ENCODE measurements around the gene SLC35B4.
"Not testable (repeated sequence)": the region's sequence is repeated elsewhere in the genome, so short reads cannot be mapped to it uniquely, and the experiment has no call there.

The SLC35B4 gene

DNA sequence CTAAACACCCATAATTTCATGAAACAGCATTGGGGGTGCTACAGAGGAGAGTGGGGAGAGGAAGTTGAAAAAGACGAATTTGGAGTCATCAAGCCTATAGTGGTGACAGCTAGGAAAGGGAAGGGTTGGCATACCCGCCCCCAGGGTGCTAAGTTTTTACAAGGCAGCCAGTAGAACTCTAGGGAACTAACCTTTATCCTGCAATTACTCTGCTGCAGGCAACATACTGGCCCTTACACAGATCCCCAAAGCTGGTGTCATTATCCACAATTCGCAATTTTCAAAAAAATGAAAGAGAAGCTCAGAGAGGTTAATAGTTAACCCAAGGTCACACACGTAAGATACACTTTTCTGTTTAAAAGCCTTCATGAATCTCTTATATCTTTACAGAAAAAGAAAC, 14.2 kb upstream of the SLC35B4 start:
- DNase-seq, result no peak

DNA sequence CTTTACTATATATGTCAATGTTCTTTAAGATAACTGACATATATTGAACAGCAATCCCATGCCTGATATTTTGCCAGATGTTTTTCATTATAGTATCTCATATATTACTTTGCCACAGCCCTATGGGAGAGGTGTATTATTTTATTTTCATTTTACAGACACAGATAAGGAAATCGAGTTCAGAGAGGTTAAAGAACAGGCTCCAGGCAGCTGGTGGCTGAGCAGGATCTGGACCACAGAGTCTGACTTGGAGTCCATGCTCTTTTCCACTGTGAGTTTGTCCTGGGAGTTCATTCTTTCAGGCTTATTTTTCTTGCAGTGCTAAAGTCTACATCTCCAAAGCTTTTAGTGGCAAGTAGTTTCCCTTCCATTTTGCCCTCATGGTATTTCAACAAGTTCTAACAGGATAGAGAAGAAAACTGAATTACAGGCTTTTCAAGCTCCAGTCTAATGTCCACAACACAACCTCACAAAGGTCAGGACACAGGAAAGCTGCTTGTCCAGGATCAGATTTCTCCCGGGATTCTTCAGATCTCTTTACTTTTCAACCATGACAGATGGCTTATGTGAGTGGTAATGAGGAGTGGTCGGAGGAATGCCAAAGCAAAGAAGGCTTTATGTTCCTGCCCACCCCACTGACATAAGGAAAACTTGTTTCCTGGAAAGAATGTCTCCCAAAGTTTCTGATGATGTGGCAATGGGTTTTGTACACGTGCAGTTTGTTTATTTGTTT, 13.1 kb upstream of the SLC35B4 start:
- DNase-seq, result no peak

DNA sequence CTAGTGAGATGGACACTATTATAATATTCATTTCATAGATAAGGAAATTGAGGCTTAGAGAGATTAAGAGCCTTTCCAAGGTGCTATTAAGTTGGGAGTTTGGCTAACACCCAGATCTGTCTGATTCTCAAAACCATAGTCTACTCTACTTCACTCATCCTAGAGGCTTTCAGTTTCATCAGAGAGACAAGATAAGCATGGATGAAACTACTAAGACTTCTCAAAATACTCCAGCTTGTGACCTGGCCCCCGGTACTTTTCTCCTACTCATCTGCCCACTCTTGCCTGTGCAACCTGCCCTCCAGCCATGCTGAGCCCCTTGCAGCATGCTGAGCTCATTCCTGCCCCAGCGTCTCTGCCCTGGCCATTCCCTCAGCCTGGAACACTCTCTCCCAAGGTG, 12.2 kb upstream of the SLC35B4 start:
- no peak for DNase-seq

DNA sequence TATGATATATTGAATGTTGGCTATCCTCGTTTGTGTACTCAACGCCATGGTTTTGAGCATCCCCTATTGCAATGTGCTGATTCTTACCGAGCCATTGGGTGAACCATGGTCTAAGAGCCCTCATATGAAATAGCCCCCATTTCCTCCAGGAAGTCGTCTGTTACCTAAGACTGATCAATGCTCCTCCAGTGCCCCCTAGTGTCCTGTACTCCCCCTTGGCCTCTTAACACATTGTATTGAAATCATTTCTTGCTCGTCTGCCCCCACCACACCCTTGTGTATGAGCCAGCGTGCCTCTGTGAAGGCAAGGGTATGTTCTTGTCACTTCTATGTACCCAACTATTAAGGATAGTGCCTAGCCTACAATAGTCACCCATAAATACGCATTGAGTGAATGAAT, 11.2 kb upstream of the SLC35B4 start:
- DNase-seq, result peak; percentile 40

DNA sequence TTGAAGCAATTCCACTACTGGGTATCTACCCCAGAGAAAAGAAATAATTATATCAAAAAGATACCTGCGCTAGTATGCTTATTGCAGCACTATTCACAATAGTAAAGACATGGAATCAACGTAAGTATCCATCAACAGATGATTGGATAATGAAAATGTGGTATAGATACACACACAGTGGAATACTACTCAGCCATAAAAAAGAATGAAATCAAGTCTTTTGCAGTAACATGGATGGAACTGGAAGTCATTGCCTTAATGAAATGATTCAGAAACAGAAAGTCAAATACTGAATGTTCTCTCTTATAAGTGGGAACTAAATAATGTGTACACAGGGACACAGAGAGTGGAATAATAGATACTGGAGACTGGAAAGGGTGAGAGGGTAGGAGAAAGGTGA, 7.4 kb upstream of the SLC35B4 start:
- DNase-seq, result no peak

DNA sequence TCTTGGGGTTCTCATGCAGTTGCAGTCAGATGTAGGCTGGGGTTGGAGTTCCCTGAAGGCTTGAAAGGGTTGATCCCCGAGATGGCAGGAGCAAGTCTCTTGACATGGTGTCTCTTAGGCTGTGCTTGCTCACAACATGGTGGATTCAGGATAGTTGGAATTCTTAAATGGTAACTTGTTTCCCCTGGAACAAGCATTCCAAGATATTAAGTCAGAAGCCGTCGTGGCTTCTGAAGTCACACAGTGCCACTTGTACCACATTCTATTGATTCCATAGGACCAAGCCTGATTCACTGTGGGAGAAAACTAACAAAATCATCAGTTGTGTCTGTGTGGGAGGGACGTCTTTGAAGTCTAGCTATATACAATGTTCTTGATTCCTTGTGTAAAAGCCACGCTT, 3.5 kb upstream of the SLC35B4 start:
- DNase-seq, result no peak

DNA sequence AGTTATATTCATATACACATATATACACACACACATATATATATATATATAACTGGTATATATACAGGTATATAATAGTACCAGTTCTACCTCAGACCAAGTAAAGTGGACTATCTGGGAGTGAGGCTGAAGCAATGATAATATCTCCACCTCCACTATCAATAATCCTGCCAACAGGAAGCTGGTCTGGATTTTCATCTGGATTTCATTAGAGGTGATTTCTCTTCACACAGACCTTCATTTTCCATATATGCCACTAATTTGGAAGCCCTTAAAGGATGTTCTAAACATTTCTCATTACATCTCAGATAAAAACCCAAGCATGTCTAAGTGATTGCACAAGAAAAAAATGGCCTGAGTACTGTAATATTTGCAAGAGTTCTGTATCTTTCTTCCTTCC, 1.7 kb upstream of the SLC35B4 start:
- no peak for DNase-seq

DNA sequence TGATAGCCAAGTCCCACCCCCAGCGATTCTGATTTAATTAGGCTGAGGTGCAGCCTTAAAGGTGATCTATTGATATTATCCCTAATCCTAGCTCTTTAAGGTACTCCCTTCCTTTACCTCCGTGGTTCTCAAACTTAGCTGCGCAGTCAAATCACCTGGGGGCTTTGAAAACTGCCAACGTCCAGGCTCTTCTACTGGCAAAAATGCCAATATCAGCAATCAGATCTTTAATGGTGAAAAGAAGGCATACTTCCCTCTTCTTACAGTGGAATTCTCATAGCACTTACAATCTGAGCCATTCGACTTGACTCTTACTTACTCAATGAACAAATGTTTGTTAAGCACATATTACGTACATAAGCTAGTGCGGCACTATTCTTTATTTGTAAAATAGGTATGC, 704 bp upstream of the SLC35B4 start:
- no peak for DNase-seq

DNA sequence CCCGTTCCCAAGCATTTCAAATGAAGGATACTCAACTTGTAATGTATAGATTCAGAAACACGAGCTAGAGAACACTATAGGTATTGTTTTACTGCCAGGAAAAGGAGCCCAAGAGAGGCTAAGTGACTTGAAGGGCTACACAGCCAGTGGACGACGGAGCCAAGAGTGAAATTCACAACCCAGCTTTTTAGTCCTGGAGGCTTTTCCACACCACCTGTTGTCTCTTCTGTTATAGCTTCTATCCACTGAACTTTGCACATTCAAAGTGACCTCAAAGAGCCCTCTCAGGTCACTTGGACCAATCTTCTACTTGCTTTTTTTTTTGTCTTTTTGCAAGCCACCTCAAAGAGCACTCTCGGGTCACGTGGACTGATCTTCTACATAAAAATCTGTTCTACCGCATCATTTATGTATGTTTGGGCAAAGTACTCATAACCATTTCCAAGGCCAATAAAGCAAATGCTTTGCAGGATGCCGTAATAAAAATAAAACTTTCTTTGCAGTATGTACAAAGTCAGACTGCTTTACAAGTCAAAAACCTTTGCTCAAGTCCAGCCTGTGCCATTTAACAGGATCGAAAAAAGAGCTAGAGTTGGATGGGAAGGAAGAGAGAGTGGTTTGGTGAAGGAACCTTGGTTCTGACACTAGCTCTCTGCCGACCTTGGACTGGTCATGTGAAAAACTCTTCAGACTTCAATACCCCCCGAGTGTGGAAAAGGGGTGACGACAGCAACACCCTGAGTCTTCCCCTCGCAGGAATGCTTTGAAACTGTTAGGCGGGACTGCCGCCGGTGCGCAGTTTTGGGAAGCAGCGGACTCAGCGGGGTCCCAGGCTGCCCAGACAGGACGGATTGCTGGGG, 821 bp downstream of the SLC35B4 start:
- DNase-seq, result no peak

DNA sequence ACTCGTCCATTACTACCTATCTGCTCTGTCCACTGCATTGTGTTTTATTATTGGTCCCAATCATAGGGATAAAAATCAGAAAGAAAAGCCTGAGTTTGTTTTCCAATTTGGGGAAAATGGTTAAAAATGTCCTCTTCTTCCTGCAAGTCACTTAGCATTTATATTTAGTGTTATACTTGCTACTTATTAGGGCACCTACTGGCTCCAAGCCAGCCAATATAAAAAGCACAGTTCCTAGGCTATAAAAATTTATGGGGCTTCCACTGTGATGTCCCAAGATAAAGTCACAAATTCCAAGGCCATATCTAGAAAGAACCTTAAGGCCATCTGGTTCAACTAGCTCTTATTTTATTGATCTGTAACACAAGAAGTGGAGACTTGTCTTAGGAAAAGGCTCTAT, 3.2 kb downstream of the SLC35B4 start:
- no peak for DNase-seq

DNA sequence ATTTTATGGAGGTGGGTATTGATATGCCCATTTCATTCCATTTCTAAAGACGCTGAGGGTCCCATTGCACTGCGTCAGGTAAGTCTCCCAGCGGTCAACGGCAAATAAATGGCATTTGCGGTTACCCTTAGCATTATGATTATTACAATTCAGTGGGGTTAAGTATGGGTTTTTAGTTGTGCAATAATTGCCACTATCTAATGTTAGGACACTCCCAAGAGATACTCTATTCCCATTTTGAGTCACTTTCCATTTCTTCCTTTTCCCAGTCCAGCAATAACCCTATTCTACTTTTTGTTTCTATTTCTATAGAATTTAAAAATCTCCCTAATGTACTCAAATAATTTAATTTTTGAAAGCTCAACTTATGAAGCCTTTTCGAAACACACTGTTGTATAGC, 4.0 kb downstream of the SLC35B4 start:
- no peak for DNase-seq

DNA sequence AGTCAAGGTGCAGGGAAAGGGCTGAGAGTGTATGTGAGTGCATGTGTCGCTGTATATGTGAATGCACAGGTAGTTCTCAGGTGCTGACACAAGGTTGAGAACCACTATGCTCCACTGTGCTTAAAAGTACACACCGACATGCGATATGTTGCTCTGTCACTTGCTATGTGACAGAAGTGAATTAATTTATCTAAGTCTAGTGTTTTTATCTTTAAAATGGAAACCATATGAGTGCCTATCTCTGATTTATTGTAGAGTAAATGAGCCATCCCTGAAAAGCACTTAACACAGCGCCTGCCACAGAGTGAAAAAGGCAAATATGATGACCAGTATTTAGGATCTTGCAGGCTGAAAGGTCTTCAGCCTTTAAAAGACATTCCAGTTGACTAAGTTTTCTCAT, 4.9 kb downstream of the SLC35B4 start:
- DNase-seq, result no peak

DNA sequence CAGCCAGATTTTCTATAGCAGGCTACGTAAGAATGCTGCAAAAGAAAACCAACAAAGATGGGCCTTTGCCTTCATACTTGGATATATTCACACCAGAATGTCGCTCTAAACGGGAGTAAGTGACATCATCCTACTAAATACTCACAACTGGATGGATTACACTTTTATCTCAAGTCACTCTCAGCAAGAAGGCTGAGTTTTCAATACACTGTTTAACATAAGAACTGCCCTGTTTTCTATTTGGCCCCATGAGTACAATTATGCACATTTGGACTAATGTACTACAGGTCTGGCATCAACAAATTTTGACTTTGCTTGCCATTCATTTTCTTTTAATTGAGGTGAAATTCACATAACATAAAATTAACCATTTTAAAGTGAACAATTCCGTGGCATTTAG, 8.2 kb downstream of the SLC35B4 start:
- DNase-seq, result no peak

DNA sequence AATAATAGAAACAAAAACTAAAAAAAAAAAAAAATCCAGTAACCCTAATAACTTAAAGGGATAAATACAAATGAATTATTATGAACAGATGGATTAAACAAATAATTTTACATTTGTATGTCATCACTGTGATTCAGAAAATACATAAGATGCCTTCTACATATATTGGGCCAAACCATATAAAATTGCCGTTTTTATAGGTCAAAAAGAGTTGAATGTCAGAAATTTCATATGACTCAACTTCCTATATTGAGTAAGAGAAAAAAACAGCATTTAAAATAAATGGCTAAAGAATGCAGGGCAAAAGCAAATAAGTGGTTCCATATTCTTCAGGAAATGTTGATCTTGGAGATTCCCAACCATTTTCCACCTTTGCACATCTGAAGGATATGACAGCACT, 9.4 kb downstream of the SLC35B4 start:
- DNase-seq, result no peak

DNA sequence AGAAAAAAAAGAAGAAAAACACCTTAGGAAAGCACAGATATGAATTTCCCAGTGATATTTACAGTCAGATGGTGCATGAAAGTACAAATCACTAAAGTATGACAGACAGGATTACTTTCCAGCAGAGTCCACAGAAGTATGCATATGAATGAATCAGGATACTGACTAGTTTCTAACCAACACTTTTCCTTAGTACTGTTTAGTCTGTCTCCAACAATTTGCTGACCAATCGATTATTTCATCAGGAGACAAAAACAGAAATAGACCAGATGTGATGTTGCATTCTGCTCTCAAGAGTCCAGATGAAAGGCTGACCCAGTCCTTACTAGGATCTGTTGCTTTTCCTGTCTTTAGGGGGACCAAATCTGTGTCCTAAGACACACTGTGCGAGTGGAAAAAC, 14.6 kb downstream of the SLC35B4 start:
- DNase-seq, result no peak

DNA sequence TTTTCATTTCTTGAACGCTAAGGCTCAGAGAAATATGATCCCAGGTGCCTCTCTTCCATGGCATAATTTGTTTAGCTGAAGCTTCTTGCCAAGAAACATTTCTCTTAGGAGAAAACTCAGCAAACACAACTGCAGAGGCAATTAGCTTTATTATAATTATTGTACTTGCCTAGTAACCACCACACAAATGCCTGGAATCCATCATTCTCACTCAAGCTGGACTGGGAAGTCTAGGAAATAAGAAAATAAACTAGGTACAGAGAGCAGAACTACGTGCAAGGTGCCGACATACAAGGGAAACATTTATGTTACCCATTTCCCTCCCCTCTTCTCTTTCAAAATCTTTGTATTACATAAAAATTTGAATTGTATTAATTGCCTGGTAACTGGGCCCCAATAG, 15.1 kb downstream of the SLC35B4 start:
- no peak for DNase-seq

DNA sequence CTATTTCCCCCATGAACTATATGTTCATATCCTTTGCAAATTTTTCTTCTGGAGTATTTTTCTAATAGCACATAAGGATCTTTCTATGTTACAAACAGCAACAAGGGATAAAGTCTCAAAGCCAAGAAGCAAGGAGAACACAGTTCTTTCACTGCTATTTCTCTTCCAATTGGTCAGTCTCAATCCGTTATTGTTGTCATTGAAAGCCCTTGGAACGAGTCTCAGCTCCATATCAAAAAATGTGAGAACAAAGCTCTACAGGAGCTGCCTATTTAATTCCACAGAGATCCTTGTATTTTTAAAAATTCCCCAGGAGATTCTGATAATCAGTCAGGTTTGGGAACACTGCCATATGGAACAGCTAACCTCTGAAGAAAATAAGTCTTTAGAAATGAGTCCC, 15.7 kb downstream of the SLC35B4 start:
- no peak for DNase-seq

DNA sequence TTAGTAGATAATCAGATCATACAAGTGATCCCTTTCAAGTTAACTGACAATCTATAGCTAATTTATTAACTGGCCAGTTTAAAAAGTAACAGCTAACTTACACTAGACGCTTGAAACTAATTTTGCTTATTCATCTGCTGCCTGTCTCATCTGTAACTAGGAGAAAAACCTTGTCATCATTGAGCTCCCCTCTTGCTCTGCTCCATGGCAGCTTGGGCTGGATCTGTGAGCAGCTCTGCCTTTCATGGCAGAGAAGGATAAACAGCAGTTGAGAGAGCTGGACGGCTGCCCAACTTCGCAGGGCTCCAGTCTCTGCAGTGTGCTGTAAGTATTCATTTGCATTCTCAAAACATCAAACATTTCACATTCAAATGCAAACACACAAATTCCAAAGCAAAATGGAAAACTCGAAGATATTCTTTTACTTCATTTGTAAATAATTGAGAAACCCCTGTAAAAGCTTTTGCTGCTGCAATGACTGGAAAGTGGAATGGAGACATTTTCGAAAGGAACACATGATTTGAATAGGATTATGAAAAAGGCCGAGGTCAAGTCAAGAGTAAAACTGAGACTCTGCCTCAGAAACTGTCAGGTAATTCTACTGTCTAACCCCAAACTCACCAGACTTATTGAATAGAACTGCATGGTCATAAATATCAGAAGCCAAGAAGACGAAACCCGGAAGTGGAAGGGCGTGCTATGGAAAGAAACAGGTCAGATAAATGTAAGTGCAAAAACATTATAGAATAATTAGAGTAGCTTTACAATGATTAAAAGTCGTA, 17.6 kb downstream of the SLC35B4 start:
- no peak for DNase-seq

DNA sequence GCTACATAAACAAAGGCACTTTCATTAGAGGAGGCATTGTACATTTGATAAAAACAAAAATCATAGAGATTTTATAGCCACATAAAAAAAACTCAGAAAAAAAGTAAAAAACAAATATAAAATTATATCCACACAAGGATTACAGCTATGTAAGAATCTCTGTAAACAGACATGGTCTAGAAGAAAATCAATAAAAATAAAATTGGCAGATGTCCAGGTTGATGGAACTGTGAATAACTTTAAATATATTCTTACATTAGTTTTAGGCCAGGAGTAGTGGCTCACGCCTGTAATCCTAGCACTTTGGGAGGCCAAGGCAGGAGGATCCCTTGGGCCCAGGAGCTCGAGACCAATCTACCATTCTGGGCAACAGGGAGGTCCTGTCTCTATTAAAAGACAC, 19.2 kb downstream of the SLC35B4 start:
- DNase-seq, result no peak

DNA sequence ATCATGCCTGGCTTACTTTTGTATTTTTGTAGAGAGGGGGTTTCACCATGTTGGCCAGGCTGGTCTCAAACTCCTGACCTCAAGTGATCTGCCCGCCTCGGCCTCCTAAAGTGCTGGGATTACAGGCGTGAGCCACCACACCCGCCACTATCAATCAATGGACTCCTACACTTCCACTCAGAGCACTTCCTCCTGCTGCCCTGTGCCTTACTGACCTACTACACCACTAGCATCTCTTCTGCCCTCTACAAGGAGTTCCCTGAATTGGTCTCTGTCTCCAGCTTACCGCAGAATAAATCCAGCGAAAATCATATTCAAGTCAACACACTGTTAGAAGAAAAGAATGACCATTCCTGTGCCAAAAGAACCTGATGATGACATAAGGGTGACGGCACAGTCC, 20.7 kb downstream of the SLC35B4 start:
- not testable (repeated sequence) for DNase-seq

DNA sequence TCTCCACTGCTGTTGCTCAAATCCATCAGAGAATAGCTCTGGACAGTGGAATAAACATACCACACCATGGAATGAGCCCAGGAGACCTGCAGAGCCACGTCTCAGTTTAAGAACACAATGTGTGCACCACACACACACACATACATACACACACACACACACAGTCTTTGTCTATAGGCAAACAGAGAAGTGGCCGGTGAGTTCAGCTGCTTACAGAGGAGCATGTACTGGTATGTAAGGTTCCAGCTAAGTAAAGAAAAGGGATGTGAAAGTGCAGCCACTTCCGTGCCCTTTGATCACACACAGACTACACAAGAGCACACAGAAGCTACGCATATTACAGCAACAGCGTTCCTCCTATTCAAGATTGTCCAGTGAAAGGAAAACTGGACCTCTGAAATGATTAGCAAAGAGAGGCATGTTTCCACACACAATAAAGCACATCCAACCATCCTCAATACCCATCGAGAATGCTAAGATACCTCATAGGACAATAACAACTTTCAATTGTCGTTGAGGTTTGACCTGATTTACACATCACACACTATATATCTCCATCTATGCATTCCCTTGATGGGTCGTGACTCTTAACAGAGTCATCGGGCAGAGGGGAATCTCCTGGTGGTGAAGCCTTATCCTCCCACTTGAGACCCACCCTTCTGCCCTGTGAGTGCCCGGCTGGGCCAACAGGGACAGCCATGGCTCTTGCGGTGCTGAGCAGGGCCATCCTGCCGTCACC, 23.6 kb downstream of the SLC35B4 start:
- DNase-seq, result peak; percentile 52

DNA sequence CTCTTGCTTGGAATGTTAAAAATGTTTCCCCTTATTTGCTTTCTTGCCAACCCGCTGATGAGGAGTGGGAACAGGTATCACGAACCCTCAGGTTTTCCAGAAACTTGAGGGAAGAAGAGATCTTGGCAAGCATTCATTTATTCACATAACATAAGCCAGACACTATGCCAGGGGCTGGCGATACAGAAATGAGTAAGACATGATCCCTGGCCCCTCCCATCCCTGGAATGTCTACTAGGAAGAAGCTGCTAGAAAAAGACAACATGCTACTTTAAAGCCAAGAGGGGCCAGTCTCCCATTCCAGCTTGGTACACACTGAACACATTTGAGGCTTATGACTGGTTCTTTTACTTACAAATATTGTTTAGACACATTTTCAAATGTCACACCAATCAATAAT, 26.4 kb downstream of the SLC35B4 start:
- DNase-seq, result no peak

DNA sequence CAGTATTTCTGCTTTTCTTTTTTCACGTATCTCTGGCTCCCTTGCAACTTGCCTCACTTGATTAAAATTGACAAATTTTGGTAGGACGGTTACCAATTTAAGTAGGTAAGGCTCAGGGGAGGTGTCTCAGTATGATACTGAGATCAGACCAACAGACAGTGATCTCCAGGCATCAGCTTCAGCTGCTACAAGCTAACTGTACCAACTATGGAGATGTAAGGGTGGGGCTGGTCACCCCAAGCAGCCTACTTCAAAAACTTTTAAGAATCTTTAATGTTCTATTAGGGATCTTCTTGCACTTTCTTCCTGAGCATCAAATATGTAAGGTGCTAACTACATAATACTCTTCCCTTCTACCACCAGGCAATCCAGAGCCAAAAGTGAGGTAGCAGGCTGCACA, 26.9 kb downstream of the SLC35B4 start:
- DNase-seq, result no peak
